HT1080 (cell line): ENCODE results near the gene MRPL37. TPM values are rescaled to one million over a fixed set of nuclear protein-coding genes. Genes with fewer than 3 reads are reported as not detected.
"Not testable (repeated sequence)": the region's sequence is repeated elsewhere in the genome, so short reads cannot be mapped to it uniquely, and the experiment has no call there.

Experiments used
- DNase-seq: peaks from one replicate; pipeline ENCODE4 v3.0.0-alpha.2; 2015; ENCODE audit warnings: low read depth
- total RNA-seq: library from RNA; depleted of rRNA; stranded (reverse); fragments of >200 nt; shearing (Covaris generic); gene quantifications from 2 replicates; pipeline ENCODE4 v1.2.3, GENCODE V29; 2014

The MRPL37 gene
- total RNA-seq, 1 experiment from 2014 or later, result 158 TPM

- peak; percentile 48 for DNase-seq
Measured at GRCh38 chr1:54172614-54173599, 27.1 kb upstream of the MRPL37 start.

GRCh38 chr1:54173681-54174080 is 26.3 kb upstream of the MRPL37 start:
- no peak for DNase-seq

- DNase-seq, result no peak
Measured at GRCh38 chr1:54174106-54174505, 25.9 kb upstream of the MRPL37 start.

- DNase-seq, result no peak
Measured at GRCh38 chr1:54176621-54177327, 23.2 kb upstream of the MRPL37 start.

GRCh38 chr1:54177726-54178125 is 22.2 kb upstream of the MRPL37 start:
- DNase-seq, result no peak

- DNase-seq, result no peak
Measured at GRCh38 chr1:54178296-54179070, 21.5 kb upstream of the MRPL37 start.

- DNase-seq, result no peak
Measured at GRCh38 chr1:54180701-54181360, 19.1 kb upstream of the MRPL37 start.

- DNase-seq, result no peak
Measured at GRCh38 chr1:54186056-54186455, 13.9 kb upstream of the MRPL37 start.

- DNase-seq, result no peak
Measured at GRCh38 chr1:54188291-54188690, 11.7 kb upstream of the MRPL37 start.

- DNase-seq, result no peak
Measured at GRCh38 chr1:54190526-54190925, 9.4 kb upstream of the MRPL37 start.

GRCh38 chr1:54191525-54191924 is 8.4 kb upstream of the MRPL37 start:
- DNase-seq, result no peak

- no peak for DNase-seq
Measured at GRCh38 chr1:54193453-54193852, 6.5 kb upstream of the MRPL37 start.

- DNase-seq, result no peak
Measured at GRCh38 chr1:54199151-54199764, 709 bp upstream of the MRPL37 start.

- DNase-seq, result no peak
Measured at GRCh38 chr1:54200519-54200997, 591 bp downstream of the MRPL37 start.

GRCh38 chr1:54204199-54204598 is 4.2 kb downstream of the MRPL37 start:
- DNase-seq, result no peak

GRCh38 chr1:54207287-54207686 is 7.3 kb downstream of the MRPL37 start:
- DNase-seq, result no peak

- not testable (repeated sequence) for DNase-seq
Measured at GRCh38 chr1:54207896-54208295, 7.9 kb downstream of the MRPL37 start.

- no peak for DNase-seq
Measured at GRCh38 chr1:54212872-54213271, 12.9 kb downstream of the MRPL37 start.

- no peak for DNase-seq
Measured at GRCh38 chr1:54215523-54215922, 15.6 kb downstream of the MRPL37 start.

GRCh38 chr1:54218883-54219687 is 19.1 kb downstream of the MRPL37 start:
- DNase-seq, result no peak
